ENCODE results near the gene SERTAD1.

SERTAD1 gene

DNA sequence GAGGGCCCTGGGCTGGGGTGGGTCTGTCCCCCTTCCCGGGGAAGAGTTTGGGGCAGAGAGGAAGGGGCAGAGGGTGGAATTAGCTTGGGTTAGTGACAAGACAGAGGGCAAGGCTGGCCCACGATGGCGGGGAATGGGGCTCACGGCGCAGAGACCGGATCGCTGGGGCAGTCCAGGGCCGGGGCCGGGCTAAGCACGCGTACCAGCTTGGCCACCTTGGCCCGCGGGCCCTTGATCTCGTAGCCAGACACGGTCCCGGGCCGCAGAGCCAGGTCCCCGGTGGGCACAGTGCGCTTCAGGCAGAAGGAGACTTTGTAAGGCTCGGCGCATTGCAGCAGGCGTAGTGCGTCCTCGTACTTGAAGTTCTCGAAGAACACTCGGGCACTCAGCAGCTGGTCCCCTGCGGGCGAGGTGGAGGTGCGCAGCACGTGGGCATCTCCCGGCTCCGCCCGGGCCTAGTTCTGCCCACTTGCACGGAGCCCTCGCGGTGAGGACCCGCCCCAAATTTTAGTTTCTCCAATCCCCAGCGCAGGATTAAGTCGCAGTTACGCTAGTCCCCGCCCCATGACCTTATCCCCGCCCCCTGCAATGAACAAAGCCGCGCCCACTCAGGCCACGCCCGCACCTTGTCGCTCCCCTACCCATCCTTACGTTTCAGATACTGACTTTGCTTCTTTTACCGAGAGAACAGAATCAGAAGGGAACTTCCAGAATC, 27.2 kb downstream of the SERTAD1 start:
- Histone ChIP-seq H3K27ac (ENCODE audit: low read depth, low read length, poor library complexity, severe bottlenecking) (no peak overlapping the region), H3F3A (ENCODE audit: insufficient read depth, low read length) (no peaks in the 10 kb centered on the region), H3K27me3 (ENCODE audit: insufficient read depth, low read length) (peaks cover 3% of the 10 kb centered on the region), H3K79me2 (ENCODE audit: insufficient read depth, low read length) (no peaks in the 10 kb centered on the region), H3K4me2 (ENCODE audit: low read length) (no peak overlapping the region), H3K9me3 (ENCODE audit: low read length) (no peaks in the 10 kb centered on the region), H3K4me3 (ENCODE audit: low read depth, low read length, poor library complexity, severe bottlenecking) (no peak overlapping the region), H4K20me1 (ENCODE audit: insufficient read depth, low read length) (no peaks in the 10 kb centered on the region), H2AFZ (ENCODE audit: low read length) (no peak overlapping the region), H3K36me3 (ENCODE audit: insufficient read depth, low read length) (no peaks in the 10 kb centered on the region), H3K9me2 (ENCODE audit: low read depth, low read length) (no peaks in the 10 kb centered on the region), H3K9ac (ENCODE audit: low read length) (no peak overlapping the region), H3K4me1 (ENCODE audit: insufficient read depth, low read length, severe bottlenecking) (peaks cover 5% of the 10 kb centered on the region)
- TF ChIP-seq, protein P1, sequence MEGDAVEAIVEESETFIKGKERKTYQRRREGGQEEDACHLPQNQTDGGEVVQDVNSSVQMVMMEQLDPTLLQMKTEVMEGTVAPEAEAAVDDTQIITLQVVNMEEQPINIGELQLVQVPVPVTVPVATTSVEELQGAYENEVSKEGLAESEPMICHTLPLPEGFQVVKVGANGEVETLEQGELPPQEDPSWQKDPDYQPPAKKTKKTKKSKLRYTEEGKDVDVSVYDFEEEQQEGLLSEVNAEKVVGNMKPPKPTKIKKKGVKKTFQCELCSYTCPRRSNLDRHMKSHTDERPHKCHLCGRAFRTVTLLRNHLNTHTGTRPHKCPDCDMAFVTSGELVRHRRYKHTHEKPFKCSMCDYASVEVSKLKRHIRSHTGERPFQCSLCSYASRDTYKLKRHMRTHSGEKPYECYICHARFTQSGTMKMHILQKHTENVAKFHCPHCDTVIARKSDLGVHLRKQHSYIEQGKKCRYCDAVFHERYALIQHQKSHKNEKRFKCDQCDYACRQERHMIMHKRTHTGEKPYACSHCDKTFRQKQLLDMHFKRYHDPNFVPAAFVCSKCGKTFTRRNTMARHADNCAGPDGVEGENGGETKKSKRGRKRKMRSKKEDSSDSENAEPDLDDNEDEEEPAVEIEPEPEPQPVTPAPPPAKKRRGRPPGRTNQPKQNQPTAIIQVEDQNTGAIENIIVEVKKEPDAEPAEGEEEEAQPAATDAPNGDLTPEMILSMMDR (IDR thresholded peaks at IDR 0.05; ENCODE audit: low read length): no peak
- TF ChIP-seq EZH2 (IDR thresholded peaks at IDR 0.05; ENCODE audit: borderline replicate concordance, low read length): no peak

DNA sequence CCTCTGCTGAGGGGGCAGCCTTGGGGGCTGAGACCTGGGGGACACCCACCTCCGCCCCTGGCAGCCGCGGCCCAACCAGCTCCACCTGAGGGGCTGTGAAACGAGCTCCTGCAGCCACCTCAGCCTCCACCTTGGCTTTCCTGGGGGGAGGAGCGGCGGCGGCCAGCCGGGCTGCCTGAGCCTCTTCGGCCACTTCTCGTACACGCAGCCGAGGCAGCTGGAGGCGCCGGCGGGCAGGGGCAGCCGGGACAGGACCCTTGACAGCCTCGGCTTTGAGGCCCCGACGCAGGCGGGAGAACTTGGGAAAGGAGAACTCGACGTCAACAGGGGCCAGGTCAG, 28.3 kb downstream of the SERTAD1 start:
- Histone ChIP-seq H3K9ac (ENCODE audit: low read length) (no peak overlapping the region), H3K9me3 (ENCODE audit: low read length) (no peaks in the 10 kb centered on the region), H3K9me2 (ENCODE audit: low read depth, low read length) (no peaks in the 10 kb centered on the region), H3K27me3 (ENCODE audit: insufficient read depth, low read length) (peaks cover 3% of the 10 kb centered on the region), H4K20me1 (ENCODE audit: insufficient read depth, low read length) (no peaks in the 10 kb centered on the region), H3K27ac (ENCODE audit: low read depth, low read length, poor library complexity, severe bottlenecking) (no peak overlapping the region), H3K4me2 (ENCODE audit: low read length) (no peak overlapping the region), H3K36me3 (ENCODE audit: insufficient read depth, low read length) (no peaks in the 10 kb centered on the region), H2AFZ (ENCODE audit: low read length) (no peak overlapping the region), H3K4me3 (ENCODE audit: low read depth, low read length, poor library complexity, severe bottlenecking) (no peak overlapping the region), H3F3A (ENCODE audit: insufficient read depth, low read length) (no peaks in the 10 kb centered on the region), H3K4me1 (ENCODE audit: insufficient read depth, low read length, severe bottlenecking) (no peaks in the 10 kb centered on the region), H3K79me2 (ENCODE audit: insufficient read depth, low read length) (no peaks in the 10 kb centered on the region)
- TF ChIP-seq EZH2 (IDR thresholded peaks at IDR 0.05; ENCODE audit: borderline replicate concordance, low read length): no peak
- TF ChIP-seq, protein P1 (IDR thresholded peaks at IDR 0.05; ENCODE audit: low read length): no peak

DNA sequence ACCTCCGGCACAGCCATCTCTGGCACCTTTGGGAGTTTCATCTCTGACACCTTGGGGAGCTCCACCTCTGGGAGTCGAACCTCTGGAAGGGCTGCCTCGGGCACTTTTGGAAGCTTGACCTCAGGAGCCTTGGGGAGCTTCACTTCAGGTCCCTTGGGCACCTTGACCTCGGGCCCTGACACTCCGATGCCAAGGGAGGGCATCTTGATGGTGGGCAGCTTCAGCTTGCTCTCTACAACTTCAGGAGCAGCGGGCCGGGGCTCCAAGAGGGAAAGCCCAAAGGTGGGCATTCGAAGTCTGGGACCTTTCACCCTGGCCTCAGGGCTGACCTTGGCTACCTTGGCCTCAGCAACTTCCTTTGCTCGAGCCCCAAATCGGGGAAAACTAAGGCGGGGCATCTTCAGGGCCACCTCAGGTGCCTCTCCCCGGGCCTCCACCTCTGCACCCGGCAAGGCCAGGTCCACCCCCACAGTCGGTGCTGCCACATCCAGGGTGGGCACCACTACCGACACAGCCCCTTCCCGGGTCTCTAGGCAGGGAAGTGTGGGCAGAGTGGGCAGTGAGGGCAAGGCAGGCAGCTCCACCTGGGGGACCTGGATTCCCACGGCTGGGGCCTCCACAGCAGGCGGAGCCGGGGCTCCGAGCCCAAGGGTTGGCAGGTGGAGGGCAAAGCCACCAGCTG, 28.8 kb downstream of the SERTAD1 start:
- no peaks in the 10 kb centered on the region for H3K79me2 ChIP-seq (ENCODE audit: insufficient read depth, low read length)
- no peaks in the 10 kb centered on the region for H3F3A ChIP-seq (ENCODE audit: insufficient read depth, low read length)
- H3K27ac ChIP-seq (ENCODE audit: low read depth, low read length, poor library complexity, severe bottlenecking): no peak overlapping the region
- no peaks in the 10 kb centered on the region for H3K4me1 ChIP-seq (ENCODE audit: insufficient read depth, low read length, severe bottlenecking)
- no peaks in the 10 kb centered on the region for H4K20me1 ChIP-seq (ENCODE audit: insufficient read depth, low read length)
- no peak overlapping the region for H3K9ac ChIP-seq (ENCODE audit: low read length)
- no peak overlapping the region for H3K4me2 ChIP-seq (ENCODE audit: low read length)
- H3K36me3 ChIP-seq (ENCODE audit: insufficient read depth, low read length): no peaks in the 10 kb centered on the region
- no peak overlapping the region for H2AFZ ChIP-seq (ENCODE audit: low read length)
- H3K27me3 ChIP-seq (ENCODE audit: insufficient read depth, low read length): peaks cover 3% of the 10 kb centered on the region
- H3K9me2 ChIP-seq (ENCODE audit: low read depth, low read length): no peaks in the 10 kb centered on the region
- H3K4me3 ChIP-seq (ENCODE audit: low read depth, low read length, poor library complexity, severe bottlenecking): no peak overlapping the region
- no peaks in the 10 kb centered on the region for H3K9me3 ChIP-seq (ENCODE audit: low read length)
- TF ChIP-seq EZH2 (IDR thresholded peaks at IDR 0.05; ENCODE audit: borderline replicate concordance, low read length): no peak
- TF ChIP-seq, protein P1 (IDR thresholded peaks at IDR 0.05; ENCODE audit: low read length): no peak

Data from OCI-LY1 (cell line).